Calu3 (cell line): ENCODE data around the gene USP10. TPM values are rescaled to one million over a fixed set of nuclear protein-coding genes. Genes with fewer than 3 reads are reported as not detected.

Experiments
- BruUV-seq: library from RNA; stranded (reverse); fragments of 400-500 nt; replicated peaks from 2 replicates; lab custom pipeline; 2021; lab: Mats Ljungman, UMichigan
- CTCF ChIA-PET: fragments of 300-600 bp; sonication (Branson Sonifier 250); formaldehyde crosslinking; loops from one replicate; lab custom pipeline; 2022; ENCODE audit warnings: antibody characterized with exemption; lab: Charles Lee
- DNase-seq: peaks from one replicate; pipeline ENCODE4 v3.0.0; 2022
- H3K27ac Mint-ChIP-seq: one replicate; pipeline ENCODE4 v1.8.0; 2022; ENCODE audit warnings: mixed read lengths; ENCODE audit not compliant: unreplicated experiment
- H3K27me3 Mint-ChIP-seq: one replicate; pipeline ENCODE4 v1.8.0; 2022; ENCODE audit warnings: mixed read lengths; ENCODE audit not compliant: unreplicated experiment
- H3K36me3 Mint-ChIP-seq: one replicate; pipeline ENCODE4 v1.8.0; 2022; ENCODE audit warnings: mild to moderate bottlenecking, moderate library complexity, mixed read lengths; ENCODE audit not compliant: insufficient read depth, unreplicated experiment
- H3K4me1 Mint-ChIP-seq: one replicate; pipeline ENCODE4 v1.8.0; 2022; ENCODE audit warnings: mild to moderate bottlenecking, low read depth, mixed read lengths; ENCODE audit not compliant: unreplicated experiment
- H3K4me3 Mint-ChIP-seq: one replicate; pipeline ENCODE4 v1.8.0; 2022; ENCODE audit warnings: mild to moderate bottlenecking, low read depth, moderate library complexity, mixed read lengths; ENCODE audit not compliant: unreplicated experiment
- H3K9me3 Mint-ChIP-seq: one replicate; pipeline ENCODE4 v1.8.0; 2022; ENCODE audit warnings: low read depth, mixed read lengths; ENCODE audit not compliant: unreplicated experiment
- intact Hi-C: fragments of 100-400 bp; cut with micrococcal nuclease; formaldehyde crosslinking; loops from one replicate; pipeline ENCODE4 v1.10.0; 2022; ENCODE audit not compliant: unreplicated experiment
- total RNA-seq: library from RNA; stranded (reverse); gene quantifications from 2 replicates; pipeline ENCODE4 v1.2.3, GENCODE V29; 2022
- TF ChIP-seq, protein P1 (sequence below): fragments of 200-600 bp; IDR thresholded peaks from one replicate; pipeline ENCODE4 v1.8.0; 2022; ENCODE audit warnings: antibody characterized with exemption; ENCODE audit not compliant: unreplicated experiment

Gene USP10
- total RNA-seq, 1 experiment from 2014 or later = 141 TPM

DNA sequence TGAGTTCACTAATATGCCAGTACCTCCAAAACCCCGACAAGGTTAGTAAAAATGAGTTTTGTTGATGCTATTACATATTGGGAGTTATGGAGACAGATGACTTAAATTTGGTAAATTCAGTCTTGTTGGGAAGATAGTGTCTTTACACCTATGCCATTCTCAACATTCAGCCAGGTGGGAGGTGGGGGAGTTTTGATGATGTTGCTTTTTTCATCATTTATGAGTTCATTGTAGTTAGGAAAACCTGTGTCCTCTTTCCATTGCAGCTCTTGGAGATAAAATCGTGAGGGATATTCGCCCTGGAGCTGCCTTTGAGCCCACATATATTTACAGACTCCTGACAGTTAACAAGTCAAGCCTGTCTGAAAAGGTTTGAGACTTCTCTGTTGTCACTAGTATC lies 60.1 kb downstream of the USP10 start:
- Mint-ChIP-seq H3K27me3 (no peaks in the 10 kb centered on the region), H3K4me1 (peaks cover 7% of the 10 kb centered on the region), H3K4me3 (no peak overlapping the region), H3K36me3 (peaks cover 35% of the 10 kb centered on the region), H3K27ac (no peak overlapping the region), H3K9me3 (no peaks in the 10 kb centered on the region)
- no TSS peak for BruUV-seq
- no peak for DNase-seq
- TF ChIP-seq, protein P1, sequence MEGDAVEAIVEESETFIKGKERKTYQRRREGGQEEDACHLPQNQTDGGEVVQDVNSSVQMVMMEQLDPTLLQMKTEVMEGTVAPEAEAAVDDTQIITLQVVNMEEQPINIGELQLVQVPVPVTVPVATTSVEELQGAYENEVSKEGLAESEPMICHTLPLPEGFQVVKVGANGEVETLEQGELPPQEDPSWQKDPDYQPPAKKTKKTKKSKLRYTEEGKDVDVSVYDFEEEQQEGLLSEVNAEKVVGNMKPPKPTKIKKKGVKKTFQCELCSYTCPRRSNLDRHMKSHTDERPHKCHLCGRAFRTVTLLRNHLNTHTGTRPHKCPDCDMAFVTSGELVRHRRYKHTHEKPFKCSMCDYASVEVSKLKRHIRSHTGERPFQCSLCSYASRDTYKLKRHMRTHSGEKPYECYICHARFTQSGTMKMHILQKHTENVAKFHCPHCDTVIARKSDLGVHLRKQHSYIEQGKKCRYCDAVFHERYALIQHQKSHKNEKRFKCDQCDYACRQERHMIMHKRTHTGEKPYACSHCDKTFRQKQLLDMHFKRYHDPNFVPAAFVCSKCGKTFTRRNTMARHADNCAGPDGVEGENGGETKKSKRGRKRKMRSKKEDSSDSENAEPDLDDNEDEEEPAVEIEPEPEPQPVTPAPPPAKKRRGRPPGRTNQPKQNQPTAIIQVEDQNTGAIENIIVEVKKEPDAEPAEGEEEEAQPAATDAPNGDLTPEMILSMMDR = no peak
- intact Hi-C loops = no loop called here
- CTCF ChIA-PET = interaction anchor here (1.4 kb wide), 1 partner anchor 10 kb away, joined by 4 read pairs; no protein-coding TSS in a partner anchor

DNA sequence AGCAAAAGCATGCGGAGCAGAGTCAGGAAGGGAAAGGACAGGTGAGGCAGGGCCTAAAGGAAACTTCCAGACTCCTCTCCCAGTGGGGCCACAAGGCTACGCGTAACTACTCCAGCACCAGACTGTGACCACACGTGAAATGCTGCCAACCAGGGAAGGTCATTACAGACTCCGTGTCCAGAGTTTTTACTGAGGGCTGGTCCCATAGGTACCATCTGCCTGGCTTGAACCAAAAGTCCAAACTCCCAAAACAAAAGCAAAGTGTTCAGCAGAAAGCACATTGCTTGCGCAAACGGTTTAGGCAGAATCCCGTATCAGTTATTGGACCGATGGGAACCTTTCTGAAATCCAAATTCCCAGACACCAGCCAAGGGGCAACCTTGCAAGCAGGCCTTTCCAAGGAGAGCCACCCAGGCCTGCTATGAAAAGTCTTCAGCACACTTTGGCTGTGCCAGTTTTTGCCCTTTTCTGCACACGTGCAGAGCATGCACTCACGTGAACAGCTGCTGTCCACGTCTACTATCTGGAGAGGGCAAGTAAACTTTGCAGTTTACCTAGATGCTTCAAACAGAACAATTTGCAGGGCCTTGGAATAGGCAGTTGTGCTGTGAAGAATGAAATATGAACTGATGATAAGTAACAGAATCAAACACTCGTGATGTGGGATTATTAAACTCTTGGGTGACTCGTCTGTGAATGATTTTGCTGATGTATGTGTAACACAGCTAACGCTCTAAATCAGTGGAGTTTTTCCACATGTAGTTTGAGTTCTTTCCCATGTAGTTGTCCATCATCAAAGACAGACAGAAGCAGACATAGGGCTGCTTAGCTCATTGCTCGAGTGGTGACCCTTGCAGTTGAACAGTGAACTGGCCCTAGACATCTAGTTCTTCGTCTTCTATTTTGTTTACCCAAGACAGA lies 61.9 kb downstream of the USP10 start:
- H3K36me3 Mint-ChIP-seq = peaks cover 52% of the 10 kb centered on the region
- no peaks in the 10 kb centered on the region for H3K4me1 Mint-ChIP-seq
- no peaks in the 10 kb centered on the region for H3K9me3 Mint-ChIP-seq
- intact Hi-C loops = no loop called here
- CTCF ChIA-PET = interaction anchor here (0.5 kb wide), 1 partner anchor 154 kb away, joined by 3 read pairs; no protein-coding TSS in a partner anchor
- no peak for DNase-seq
- TF ChIP-seq, protein P1 = no peak
- no peak overlapping the region for H3K27ac Mint-ChIP-seq
- BruUV-seq = no TSS peak
- H3K4me3 Mint-ChIP-seq = no peak overlapping the region
- H3K27me3 Mint-ChIP-seq = no peaks in the 10 kb centered on the region

DNA sequence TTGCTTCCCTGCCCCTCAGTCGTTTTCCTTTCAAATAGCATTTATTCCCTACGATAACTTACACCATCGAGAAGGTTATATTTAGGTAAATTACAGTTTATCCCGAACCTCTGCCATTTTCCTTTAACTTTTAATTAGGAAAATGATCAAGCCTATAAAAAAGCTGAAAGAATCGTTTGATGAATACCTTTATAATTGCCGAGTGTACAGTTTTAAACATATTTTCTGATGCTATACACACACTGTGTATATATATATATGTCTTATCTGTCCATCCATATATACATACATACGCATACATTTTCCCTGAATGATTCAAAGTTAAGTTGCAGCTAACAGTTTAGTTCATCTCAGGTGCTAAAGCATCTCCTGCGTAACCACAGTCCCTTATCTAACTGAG lies 63.4 kb downstream of the USP10 start:
- no peak overlapping the region for H3K27ac Mint-ChIP-seq
- no peaks in the 10 kb centered on the region for H3K27me3 Mint-ChIP-seq
- TF ChIP-seq, protein P1 = no peak
- no peaks in the 10 kb centered on the region for H3K4me1 Mint-ChIP-seq
- DNase-seq = no peak
- H3K9me3 Mint-ChIP-seq = no peaks in the 10 kb centered on the region
- H3K36me3 Mint-ChIP-seq = peaks cover 62% of the 10 kb centered on the region
- CTCF ChIA-PET = no interaction called here
- intact Hi-C loops = no loop called here
- no TSS peak for BruUV-seq
- no peak overlapping the region for H3K4me3 Mint-ChIP-seq

DNA sequence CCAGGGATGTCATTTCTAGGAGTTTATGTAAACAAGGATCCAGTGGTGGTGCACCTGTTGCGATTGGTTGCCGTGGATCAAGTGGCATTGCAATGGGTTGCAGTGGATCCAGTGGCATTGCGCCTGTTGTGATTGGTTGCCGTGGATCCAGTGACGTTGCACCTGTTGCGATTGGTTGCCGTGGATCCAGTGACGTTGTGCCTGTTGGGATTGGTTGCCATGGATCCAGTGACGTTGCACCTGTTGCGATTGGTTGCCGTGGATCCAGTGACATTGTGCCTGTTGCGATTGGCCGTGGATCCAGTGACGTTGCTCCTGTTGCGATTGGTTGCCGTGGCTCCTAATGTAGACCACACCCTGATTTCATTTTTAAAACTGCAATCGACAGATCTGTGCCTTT lies 63.8 kb downstream of the USP10 start:
- no TSS peak for BruUV-seq

More for the DNA sequence above, 63.8 kb downstream of the USP10 start:
- Mint-ChIP-seq H3K9me3 (no peaks in the 10 kb centered on the region), H3K27ac (no peak overlapping the region), H3K4me3 (no peak overlapping the region), H3K27me3 (no peaks in the 10 kb centered on the region), H3K36me3 (peaks cover 63% of the 10 kb centered on the region), H3K4me1 (no peaks in the 10 kb centered on the region)
- no peak for DNase-seq
- CTCF ChIA-PET = no interaction called here
- TF ChIP-seq, protein P1 = no peak
- intact Hi-C loops = no loop called here
